Adrenal gland (tissue), 12 donors: ENCODE measurements around the gene TMEM42. TPM values are rescaled to one million over a fixed set of nuclear protein-coding genes. Genes with fewer than 3 reads are reported as not detected.

Experiments
- DNase-seq, 7 donors: peaks; one replicate each; pipeline ENCODE4 v3.0.0-alpha.2; 2019 to 2020
- H3K27ac ChIP-seq, 5 donors: fragments of 200-600 bp; sonication (generic) in 4 of 5; 1 replicate in 3 of 5; 2 replicates in 2 of 5; pipeline versions ENCODE4 v1.5.1 to v1.8.0; 2016 to 2020; ENCODE audit warnings: mild to moderate bottlenecking in 1 of 5
- H3K27me3 ChIP-seq: fragments of 200-600 bp; 2 replicates; pipeline ENCODE4 v1.8.0; 2021
- H3K36me3 ChIP-seq, 2 donors: fragments of 200-600 bp; replicated peaks in 1 of 2; 1 replicate in 1 of 2; 2 replicates in 1 of 2; pipeline versions ENCODE4 v1.5.1 to v1.8.0; 2018 to 2022
- H3K4me1 ChIP-seq, 2 donors: fragments of 200-600 bp; replicated peaks in 1 of 2; 1 replicate in 1 of 2; 2 replicates in 1 of 2; pipeline versions ENCODE4 v1.5.1 to v1.8.0; 2018 to 2021
- H3K4me3 ChIP-seq, 4 donors: fragments of 200-600 bp; sonication (generic) in 3 of 4; one replicate each; pipeline ENCODE4 v1.5.1; 2016 to 2018
- H3K9me3 ChIP-seq, 3 donors: fragments of 200-600 bp; sonication (generic) in 1 of 3; replicated peaks in 1 of 3; 1 replicate in 2 of 3; 2 replicates in 1 of 3; pipeline versions ENCODE4 v1.5.1 to v1.8.0; 2016 to 2021
- POLR2A ChIP-seq, 2 donors: fragments of 450-650 bp; IDR thresholded peaks; one replicate each; pipeline ENCODE4 v1.6.1; 2017; ENCODE audit warnings: antibody characterized with exemption in 2 of 2, mild to moderate bottlenecking in 2 of 2, moderate library complexity in 1 of 2
- WGBS, 4 donors: extraction: QIAGEN DNeasy Blood & Tissue Kit in 2 of 4; methylation state at CpG; one replicate each; pipeline versions ENCODE4 v1.1.5 to v1.1.7; 2013 to 2017; 5-methylcytosine and 5-hydroxymethylcytosine counted together
- intact Hi-C, 2 donors: fragments of 100-400 bp; cut with DNase I; formaldehyde crosslinking; loops; one replicate each; pipeline versions ENCODE4 v1.14.1 to v1.15.0; 2022 to 2023
- polyA plus RNA-seq, 3 donors: library from polyadenylated mRNA; stranded (reverse); fragments of 200-250 nt in 2 of 3; fragments of 350-450 nt in 1 of 3; fragmentation: Illumina TruSeq in 1 of 3; extraction: RNeasy Lipid Tissue Mini Kit (QIAGEN cat#74804) in 1 of 3; gene quantifications; one replicate each; pipeline ENCODE4 v1.2.3, GENCODE V29; 2013 to 2014
- total RNA-seq, 9 donors: library from RNA; depleted of rRNA in 4 of 9; stranded (reverse); fragments of >200 nt in 4 of 9; fragments of 120-200 nt in 1 of 9; fragmentation: NEBNext Ultra II Directional in 1 of 9; extraction: Animal tissue kit (Norgen Biotek cat#: 25700) in 1 of 9; gene quantifications; one replicate each; pipeline versions ENCODE4 v1.1.0 to v1.2.4, GENCODE V29; 2013 to 2023
- TF ChIP-seq, protein P1 (sequence below), 6 experiments: fragments of 450-650 bp in 4 of 6; fragments of 200-600 bp in 2 of 6; sonication (generic) in 1 of 6; IDR thresholded peaks; 1 replicate in 5 of 6; 2 replicates in 1 of 6; pipeline versions ENCODE4 v1.5.1 to v1.8.0; 2016 to 2021; ENCODE audit warnings: antibody characterized with exemption in 6 of 6, mild to moderate bottlenecking in 2 of 6, moderate library complexity in 1 of 6
- donor health status: healthy with polysubstance abuse.
- donor health status: Bipolar disorder and iron deficiency.
- donor health status: DM: yes; HTN: yes; CAD: no.
- donor health status: DM: no; HTN: no; CAD: no.
- donor health status: DM: no; HTN: no; CAD: no.
- donor health status: DM: yes; HTN: yes; CAD: no.

TMEM42 gene
- total and polyA plus RNA-seq, 12 donors = 7.5 to 41.7 (median 29.5) TPM

DNA sequence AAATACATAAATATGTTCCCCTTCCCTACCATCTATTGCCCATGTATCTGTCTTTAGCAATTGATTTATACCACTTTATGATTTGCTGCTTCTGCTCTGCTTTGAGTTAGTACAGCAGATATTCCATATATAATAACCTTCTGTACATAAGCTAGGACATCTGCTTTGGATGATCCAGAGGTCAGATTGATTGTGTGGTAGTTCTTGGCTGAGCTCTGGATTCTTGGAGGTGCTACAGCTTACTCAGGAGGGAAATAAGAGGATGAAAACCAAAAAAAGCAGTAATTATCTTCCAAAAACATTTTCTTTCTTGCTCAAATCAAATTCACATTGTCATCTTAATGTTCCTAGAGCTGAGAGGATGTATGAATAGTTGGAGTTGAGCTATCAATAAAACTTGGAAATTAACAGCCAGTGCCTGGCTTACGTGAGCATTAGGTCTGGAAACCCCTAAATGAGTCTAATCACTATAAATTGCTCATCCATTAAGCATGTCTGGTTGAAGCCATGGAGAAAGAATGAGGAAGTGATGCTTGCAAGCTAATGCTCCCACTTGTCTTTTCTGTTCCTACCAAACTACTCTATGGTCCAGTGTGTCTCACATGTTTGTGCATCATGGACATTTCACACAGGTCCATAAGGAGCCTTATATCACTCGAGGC, 36.3 kb upstream of the TMEM42 start:
- 83 to 94% (median 88%) methylated on average over 2 of the region's 2 CpGs for WGBS, 4 donors
- no peak for DNase-seq
- H3K27me3 ChIP-seq = no peaks in the 10 kb centered on the region
- H3K4me3 ChIP-seq = no peak overlapping the region
- TF ChIP-seq POLR2A (IDR thresholded peaks at IDR 0.05) = no peak
- TF ChIP-seq, protein P1, sequence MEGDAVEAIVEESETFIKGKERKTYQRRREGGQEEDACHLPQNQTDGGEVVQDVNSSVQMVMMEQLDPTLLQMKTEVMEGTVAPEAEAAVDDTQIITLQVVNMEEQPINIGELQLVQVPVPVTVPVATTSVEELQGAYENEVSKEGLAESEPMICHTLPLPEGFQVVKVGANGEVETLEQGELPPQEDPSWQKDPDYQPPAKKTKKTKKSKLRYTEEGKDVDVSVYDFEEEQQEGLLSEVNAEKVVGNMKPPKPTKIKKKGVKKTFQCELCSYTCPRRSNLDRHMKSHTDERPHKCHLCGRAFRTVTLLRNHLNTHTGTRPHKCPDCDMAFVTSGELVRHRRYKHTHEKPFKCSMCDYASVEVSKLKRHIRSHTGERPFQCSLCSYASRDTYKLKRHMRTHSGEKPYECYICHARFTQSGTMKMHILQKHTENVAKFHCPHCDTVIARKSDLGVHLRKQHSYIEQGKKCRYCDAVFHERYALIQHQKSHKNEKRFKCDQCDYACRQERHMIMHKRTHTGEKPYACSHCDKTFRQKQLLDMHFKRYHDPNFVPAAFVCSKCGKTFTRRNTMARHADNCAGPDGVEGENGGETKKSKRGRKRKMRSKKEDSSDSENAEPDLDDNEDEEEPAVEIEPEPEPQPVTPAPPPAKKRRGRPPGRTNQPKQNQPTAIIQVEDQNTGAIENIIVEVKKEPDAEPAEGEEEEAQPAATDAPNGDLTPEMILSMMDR (IDR thresholded peaks at IDR 0.05) = no peak
- intact Hi-C loops = no loop called here
- no peaks in the 10 kb centered on the region for H3K36me3 ChIP-seq
- H3K27ac ChIP-seq = no peak overlapping the region
- no peaks in the 10 kb centered on the region for H3K4me1 ChIP-seq
- H3K9me3 ChIP-seq = no peaks in the 10 kb centered on the region

DNA sequence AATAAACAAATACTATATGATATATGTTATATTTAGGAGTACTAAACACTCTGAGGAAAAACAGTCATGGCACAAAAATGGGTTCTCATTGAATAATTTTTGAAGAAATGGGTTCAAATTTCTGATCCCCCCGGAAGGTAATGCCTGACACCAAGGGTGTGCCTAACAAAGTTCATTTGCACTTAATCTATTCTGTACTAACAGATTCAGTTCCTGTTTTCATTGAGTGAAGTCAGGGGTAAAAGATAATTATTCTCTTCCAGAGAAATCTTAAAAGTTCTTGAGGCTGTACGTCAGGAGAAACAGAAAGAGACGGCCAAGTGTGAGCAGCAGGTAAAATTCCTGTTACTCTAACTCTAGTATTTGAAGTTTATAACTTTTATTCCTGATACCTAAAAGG, 34.5 kb upstream of the TMEM42 start:
- TF ChIP-seq, protein P1 (IDR thresholded peaks at IDR 0.05) = no peak
- no peak for TF ChIP-seq POLR2A (IDR thresholded peaks at IDR 0.05)
- Histone ChIP-seq H3K4me3 (no peak overlapping the region), H3K36me3 (no peaks in the 10 kb centered on the region), H3K4me1 (no peaks in the 10 kb centered on the region), H3K27me3 (no peaks in the 10 kb centered on the region), H3K27ac (no peak overlapping the region), H3K9me3 (no peaks in the 10 kb centered on the region)
- no peak for DNase-seq
- intact Hi-C loops = no loop called here
- 92 to 97% (median 95%) methylated on average over 3 of the region's 3 CpGs for WGBS, 4 donors

DNA sequence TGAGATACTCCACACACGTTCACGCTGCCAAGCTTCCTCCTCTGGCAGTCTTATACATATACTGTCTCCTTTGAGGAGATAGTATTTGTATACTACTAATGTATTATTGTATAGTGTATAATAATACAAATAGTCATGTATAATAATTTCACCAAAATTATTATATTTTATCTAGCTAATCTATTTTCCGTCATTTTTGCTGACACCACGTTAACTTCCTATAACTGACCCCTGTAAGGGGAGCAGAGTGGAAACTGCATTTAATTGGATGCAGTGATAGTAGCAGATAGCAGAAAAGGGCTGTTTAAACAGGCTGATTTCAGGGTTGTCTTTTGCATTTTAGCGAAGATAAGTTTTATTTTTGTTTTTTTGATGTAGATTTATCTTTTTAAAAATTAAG, 30.5 kb upstream of the TMEM42 start:
- Histone ChIP-seq H3K27me3 (no peaks in the 10 kb centered on the region), H3K27ac (no peak overlapping the region), H3K4me1 (no peaks in the 10 kb centered on the region), H3K4me3 (no peak overlapping the region), H3K9me3 (no peaks in the 10 kb centered on the region), H3K36me3 (no peaks in the 10 kb centered on the region)
- 96 to 97% (median 97%) methylated on average over 5 of the region's 5 CpGs for WGBS, 4 donors
- no peak for DNase-seq
- intact Hi-C loops = no loop called here
- no peak for TF ChIP-seq POLR2A (IDR thresholded peaks at IDR 0.05)
- TF ChIP-seq, protein P1 (IDR thresholded peaks at IDR 0.05) = no peak

DNA sequence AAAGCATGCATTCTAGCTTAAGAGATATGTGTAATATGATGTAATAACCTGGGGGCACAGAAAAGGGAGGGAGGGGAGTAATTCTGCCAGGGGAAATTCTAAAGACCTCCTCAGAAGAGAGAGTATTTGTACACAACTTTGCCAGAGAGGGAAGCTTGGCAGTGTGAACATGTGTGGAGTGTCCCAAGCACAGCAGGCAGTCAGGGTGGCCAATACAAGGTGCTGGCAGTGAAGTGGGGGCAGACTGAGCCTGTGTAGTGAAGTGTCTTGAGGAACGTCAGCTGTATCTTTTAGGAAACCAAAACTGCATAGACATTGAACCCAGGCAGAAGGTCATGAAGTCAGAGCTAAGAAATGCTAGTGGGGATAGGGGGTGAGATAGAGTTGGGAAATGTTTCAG, 29.7 kb upstream of the TMEM42 start:
- no peaks in the 10 kb centered on the region for H3K27me3 ChIP-seq
- intact Hi-C loops = no loop called here
- H3K9me3 ChIP-seq = no peaks in the 10 kb centered on the region
- no peak overlapping the region for H3K27ac ChIP-seq
- DNase-seq = no peak
- H3K4me3 ChIP-seq = no peak overlapping the region
- 93 to 100% (median 96%) methylated on average over 1 of the region's 1 CpG for WGBS, 4 donors
- no peaks in the 10 kb centered on the region for H3K36me3 ChIP-seq
- TF ChIP-seq, protein P1 (IDR thresholded peaks at IDR 0.05) = no peak
- TF ChIP-seq POLR2A (IDR thresholded peaks at IDR 0.05) = no peak
- H3K4me1 ChIP-seq = no peaks in the 10 kb centered on the region
